Measurements from ENCODE around the gene DLL1. TPM values are rescaled to one million over a fixed set of nuclear protein-coding genes. Genes with fewer than 3 reads are reported as not detected.

Gene DLL1
- total RNA-seq, 1 experiment from 2014 or later, result 2.8 TPM

GRCh38 chr6:170291271-170292110 is 613 bp upstream of the DLL1 start:
- Histone ChIP-seq H3K4me1 (ENCODE audit: insufficient read depth, low read length) (peaks cover 2% of the 10 kb centered on the region; the same call in 1 of the 2 replicates), H3K79me1 (ENCODE audit: insufficient read depth, low read depth, low read length, poor library complexity, severe bottlenecking) (no peaks in the 10 kb centered on the region), H2AK5ac (ENCODE audit: insufficient read length, low read length) (no peak overlapping the region), H2BK5ac (ENCODE audit: insufficient read length, low read length) (no peak overlapping the region), H3K9me3 (ENCODE audit: control insufficient read depth, low read depth, low read length) (no peaks in the 10 kb centered on the region), H2BK20ac (ENCODE audit: low read depth, low read length, poor library complexity, severe bottlenecking) (no peak overlapping the region), H3K4ac (ENCODE audit: low read depth, low read length) (no peak overlapping the region), H4K20me1 (ENCODE audit: control insufficient read depth, insufficient read depth, insufficient read length) (no peaks in the 10 kb centered on the region), H3K4me2 (ENCODE audit: insufficient read depth, insufficient read length, low read length) (peak overlapping the region; percentile 68), H2BK120ac (ENCODE audit: low read depth, low read length, poor library complexity, severe bottlenecking) (no peak overlapping the region), H3K23me2 (ENCODE audit: insufficient read length, low read depth, low read length, poor library complexity, severe bottlenecking) (peaks cover 20% of the 10 kb centered on the region), H4K8ac (replicated peaks; ENCODE audit: insufficient read length, low read depth, low read length) (no peak overlapping the region), H2AFZ (ENCODE audit: low read length) (no peak overlapping the region), H3K14ac (ENCODE audit: insufficient read depth, low read length) (no peak overlapping the region), H3K9ac (ENCODE audit: extremely low read depth, insufficient read length, low read length) (no peak overlapping the region), H4K91ac (ENCODE audit: insufficient read length, low read depth, low read length) (no peak overlapping the region), H3K23ac (ENCODE audit: insufficient read length, low read depth, low read length) (no peak overlapping the region), H3K56ac (ENCODE audit: insufficient read length, low read depth, low read length) (no peak overlapping the region), H3K79me2 (ENCODE audit: insufficient read depth, low read length) (no peaks in the 10 kb centered on the region), H2BK12ac (ENCODE audit: insufficient read length, low read depth, low read length) (no peak overlapping the region), H3T11ph (ENCODE audit: low read length) (no peak overlapping the region), H3K27me3 (ENCODE audit: insufficient read depth, low read length) (peaks cover 64% of the 10 kb centered on the region), H3K27ac (ENCODE audit: insufficient read length, low read depth, low read length) (no peak overlapping the region), H2BK15ac (ENCODE audit: low read depth, low read length) (no peak overlapping the region), H3K18ac (ENCODE audit: insufficient read length, low read depth, low read length) (no peak overlapping the region), H4K5ac (ENCODE audit: insufficient read length, low read depth, low read length) (no peak overlapping the region)
- no peak for TF ChIP-seq CTCF (conservative IDR thresholded peaks at IDR 0.05)
- no CpG with 5 or more reads among the region's 87 CpGs for WGBS (ENCODE audit: extremely low coverage, insufficient read length, low lambda C conversion rate)
- Mint-ChIP-seq H3K27me3 (ENCODE audit: low read depth) (peaks cover 84% of the 10 kb centered on the region), H3K27ac (peak overlapping the region in 1 of 3 experiments; percentile 73; a peak in 1 of 7 replicates), H3K9me3 (peaks cover 2 to 8% of the 10 kb centered on the region in 2 experiments; a peak in 3 of 5 replicates), H3K36me3 (ENCODE audit: insufficient read depth in 1 of 3, low read depth in 3 of 3) (peaks cover 9 to 20% (median 13%) of the 10 kb centered on the region in 3 experiments), H3K4me3 (peak overlapping the region; percentile 56 to 92), H3K4me1 (peaks cover 49 to 61% of the 10 kb centered on the region in 2 experiments)
- DNase-seq, result peak; percentile 92
